GM12872 (cell line): Measurements from ENCODE around the gene SAP30L.

Experiments
- CTCF ChIP-seq: IDR thresholded peaks from 3 replicates; pipeline ENCODE4 v1.5.1; 2011; ENCODE audit warnings: low read depth, mild to moderate bottlenecking, low read length, moderate library complexity; ENCODE audit not compliant: insufficient read depth

The SAP30L gene

GRCh38 chr5:154506049-154506715, 60.4 kb downstream of the SAP30L start:
- TF ChIP-seq CTCF = no peak

- no peak for TF ChIP-seq CTCF
Measured at GRCh38 chr5:154506716-154507080, 60.9 kb downstream of the SAP30L start.

GRCh38 chr5:154508114-154508513, 62.3 kb downstream of the SAP30L start:
- no peak for TF ChIP-seq CTCF

- TF ChIP-seq CTCF = no peak
Measured at GRCh38 chr5:154509784-154510555, 64.2 kb downstream of the SAP30L start.
